Neural cell (in vitro differentiated cells): ENCODE measurements around the gene KIF19. TPM values are rescaled to one million over a fixed set of nuclear protein-coding genes. Genes with fewer than 3 reads are reported as not detected.

Experiments used
- H2AFZ ChIP-seq: fragments of 200-600, 300-800 bp; sonication (generic), shearing (Covaris generic); 2 replicates; pipeline ENCODE4 v1.6.0; 2014; ENCODE audit warnings: low read depth, mild to moderate bottlenecking, antibody characterized with exemption, low read length, moderate library complexity
- H3F3A ChIP-seq: fragments of 200-600 bp; shearing (Covaris generic); 2 replicates; pipeline ENCODE4 v1.6.1; 2016; ENCODE audit warnings: mild to moderate bottlenecking, moderate library complexity, mixed read lengths, antibody characterized with exemption, low read length; ENCODE audit not compliant: insufficient read depth, poor library complexity, severe bottlenecking
- H3K27ac ChIP-seq: fragments of 200-600, 300-800 bp; sonication (generic), shearing (Covaris generic); 2 replicates; pipeline ENCODE4 v1.5.1; 2014; ENCODE audit warnings: mild to moderate bottlenecking, low read length, moderate library complexity
- H3K27me3 ChIP-seq: fragments of 300-800, 200-600 bp; sonication (generic), shearing (Covaris generic); 2 replicates; pipeline ENCODE4 v1.6.0; 2014; ENCODE audit warnings: mild to moderate bottlenecking, low read depth, low read length, moderate library complexity; ENCODE audit not compliant: insufficient read depth
- H3K36me3 ChIP-seq: fragments of 300-800, 200-600 bp; sonication (generic), shearing (Covaris generic); 2 replicates; pipeline ENCODE4 v1.5.1; 2014; ENCODE audit warnings: mild to moderate bottlenecking, antibody characterized with exemption, low read length, moderate library complexity; ENCODE audit not compliant: insufficient read depth
- H3K4me2 ChIP-seq: fragments of 300-800, 200-600 bp; sonication (generic), shearing (Covaris generic); 2 replicates; pipeline ENCODE4 v1.6.0; 2014; ENCODE audit warnings: mild to moderate bottlenecking, low read length
- H3K4me3 ChIP-seq: fragments of 300-800, 200-600 bp; sonication (generic), shearing (Covaris generic); 2 replicates; pipeline ENCODE4 v1.5.1; 2014; ENCODE audit warnings: mild to moderate bottlenecking, low read length, moderate library complexity
- H3K79me2 ChIP-seq: fragments of 200-600 bp; shearing (Covaris generic); replicated peaks from 2 replicates; pipeline ENCODE4 v1.6.0; 2014; ENCODE audit warnings: mild to moderate bottlenecking, low read length, moderate library complexity; ENCODE audit not compliant: insufficient read depth
- H3K9ac ChIP-seq: fragments of 300-800, 200-600 bp; sonication (generic), shearing (Covaris generic); 2 replicates; pipeline ENCODE4 v1.6.1; 2016; ENCODE audit warnings: mild to moderate bottlenecking, low read length, mixed read lengths
- H3K9me2 ChIP-seq: fragments of 200-600 bp; shearing (Covaris generic); 2 replicates; pipeline ENCODE4 v1.6.1; 2016; ENCODE audit warnings: mild to moderate bottlenecking, low read length, mixed read lengths; ENCODE audit not compliant: insufficient read depth
- H3K9me3 ChIP-seq: fragments of 200-600, 300-800 bp; sonication (generic), shearing (Covaris generic); 2 replicates; pipeline ENCODE4 v1.6.1; 2016; ENCODE audit warnings: mild to moderate bottlenecking, mixed run types, low read length, moderate library complexity, mixed read lengths
- H4K20me1 ChIP-seq: fragments of 200-600 bp; shearing (Covaris generic); 2 replicates; pipeline ENCODE4 v1.6.1; 2016; ENCODE audit warnings: mild to moderate bottlenecking, mixed run types; ENCODE audit not compliant: insufficient read depth
- CTCF ChIP-seq: fragments of 450-650 bp; IDR thresholded peaks from 2 replicates; pipeline ENCODE4 v1.5.1; 2014; ENCODE audit warnings: antibody characterized with exemption, mild to moderate bottlenecking, moderate library complexity; ENCODE audit not compliant: poor library complexity, severe bottlenecking
- EP300 ChIP-seq: fragments of 450-650 bp; conservative IDR thresholded peaks from 2 replicates; pipeline ENCODE4 v1.6.1; 2014; ENCODE audit warnings: antibody characterized with exemption, mild to moderate bottlenecking, moderate library complexity; ENCODE audit not compliant: poor library complexity, severe bottlenecking
- EZH2 ChIP-seq: fragments of 200-600, 300-800 bp; shearing (Covaris generic), sonication (generic); IDR thresholded peaks from 2 replicates; pipeline ENCODE4 v1.6.1; 2014; ENCODE audit warnings: antibody characterized with exemption, low read length, borderline replicate concordance, mild to moderate bottlenecking; ENCODE audit not compliant: insufficient read depth, poor library complexity, severe bottlenecking
- MXI1 ChIP-seq: fragments of 450-650 bp; conservative IDR thresholded peaks from 2 replicates; pipeline ENCODE4 v1.6.1; 2014; ENCODE audit warnings: antibody characterized with exemption, mild to moderate bottlenecking; ENCODE audit not compliant: poor library complexity, severe bottlenecking
- POLR2AphosphoS5 ChIP-seq: IDR thresholded peaks from 2 replicates; pipeline ENCODE4 v1.6.1; 2012
- RAD21 ChIP-seq: fragments of 450-650 bp; conservative IDR thresholded peaks from 2 replicates; pipeline ENCODE4 v1.6.1; 2014; ENCODE audit warnings: antibody characterized with exemption, mild to moderate bottlenecking, moderate library complexity
- REST ChIP-seq: IDR thresholded peaks from 2 replicates; pipeline ENCODE4 v1.6.1; 2012; ENCODE audit warnings: borderline replicate concordance
- SMC3 ChIP-seq: fragments of 450-650 bp; conservative IDR thresholded peaks from 2 replicates; pipeline ENCODE4 v1.6.1; 2014; ENCODE audit warnings: antibody characterized with exemption, mild to moderate bottlenecking, moderate library complexity; ENCODE audit not compliant: poor library complexity
- TAF1 ChIP-seq: IDR thresholded peaks from 2 replicates; pipeline ENCODE4 v1.6.1; 2012; ENCODE audit warnings: low read depth
- polyA plus RNA-seq: library from polyadenylated mRNA; depleted of rRNA; stranded (reverse); fragments of >200 nt; gene quantifications from 2 replicates; pipeline ENCODE4 v1.2.3, GENCODE V29; 2014

Gene KIF19
- polyA plus RNA-seq, 1 donor from 2014 or later = not detected

GRCh38 chr17:74396567-74396966 lies 70.5 kb downstream of the KIF19 start:
- no peaks in the 10 kb centered on the region for H3K79me2 ChIP-seq
- no peaks in the 10 kb centered on the region for H4K20me1 ChIP-seq
- H2AFZ ChIP-seq = no peak overlapping the region
- H3K4me2 ChIP-seq = no peak overlapping the region
- H3K9me2 ChIP-seq = no peaks in the 10 kb centered on the region
- H3F3A ChIP-seq = no peaks in the 10 kb centered on the region
- H3K9me3 ChIP-seq = no peaks in the 10 kb centered on the region
- no peaks in the 10 kb centered on the region for H3K27me3 ChIP-seq
- H3K4me3 ChIP-seq = no peak overlapping the region
- TF ChIP-seq MXI1 (no peak), RAD21 (no peak), CTCF (no peak)
- no peak overlapping the region for H3K27ac ChIP-seq
- H3K9ac ChIP-seq = no peak overlapping the region
- no peaks in the 10 kb centered on the region for H3K36me3 ChIP-seq

GRCh38 chr17:74402048-74402447 lies 76.0 kb downstream of the KIF19 start:
- no peak overlapping the region for H2AFZ ChIP-seq
- no peaks in the 10 kb centered on the region for H4K20me1 ChIP-seq
- H3K79me2 ChIP-seq = no peaks in the 10 kb centered on the region
- H3K27ac ChIP-seq = no peak overlapping the region
- H3K4me3 ChIP-seq = no peak overlapping the region
- TF ChIP-seq EZH2 (no peak), CTCF (no peak), TAF1 (no peak)
- no peaks in the 10 kb centered on the region for H3K27me3 ChIP-seq
- H3K9me3 ChIP-seq = no peaks in the 10 kb centered on the region
- H3K36me3 ChIP-seq = no peaks in the 10 kb centered on the region
- no peak overlapping the region for H3K4me2 ChIP-seq
- H3K9me2 ChIP-seq = no peaks in the 10 kb centered on the region
- H3F3A ChIP-seq = no peaks in the 10 kb centered on the region
- H3K9ac ChIP-seq = no peak overlapping the region

DNA sequence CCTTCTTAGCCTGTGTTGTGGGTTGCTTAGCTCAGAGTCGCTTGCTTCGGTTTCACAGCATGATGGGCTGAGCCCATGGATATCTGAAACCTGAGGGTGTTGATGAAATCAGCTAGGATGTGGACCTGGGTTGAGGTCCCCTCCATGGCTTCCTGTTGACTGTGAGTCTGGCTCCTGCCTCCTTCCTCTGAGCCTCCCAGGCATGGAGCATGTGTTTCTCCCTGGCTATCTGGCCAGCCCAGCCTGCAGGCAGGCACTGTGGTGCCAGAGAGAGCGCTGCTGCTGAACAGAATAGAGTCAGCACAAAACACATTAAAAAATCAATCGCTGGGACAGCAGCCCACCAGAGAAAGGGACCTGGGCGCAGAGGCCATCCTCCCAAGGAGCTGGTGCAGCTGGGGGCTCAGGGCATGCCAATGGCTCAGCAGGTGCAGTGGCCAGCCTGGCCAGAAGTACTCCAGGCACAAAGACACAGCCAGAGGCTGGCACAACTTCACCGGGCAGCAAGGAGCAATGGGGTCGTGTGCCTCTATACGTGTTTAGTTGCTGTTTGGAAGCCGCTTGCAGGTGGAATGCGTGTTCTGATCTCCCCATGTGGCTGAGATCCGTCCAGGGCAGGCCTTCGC lies 77.6 kb downstream of the KIF19 start:
- H4K20me1 ChIP-seq = no peaks in the 10 kb centered on the region
- H3K36me3 ChIP-seq = no peaks in the 10 kb centered on the region
- no peak overlapping the region for H3K4me2 ChIP-seq
- TF ChIP-seq EP300 (no peak), TAF1 (no peak), RAD21 (no peak), POLR2AphosphoS5 (no peak), REST (no peak), SMC3 (no peak), CTCF (no peak), MXI1 (no peak), EZH2 (no peak)
- H2AFZ ChIP-seq = no peak overlapping the region
- H3K79me2 ChIP-seq = no peaks in the 10 kb centered on the region
- no peak overlapping the region for H3K27ac ChIP-seq
- no peaks in the 10 kb centered on the region for H3F3A ChIP-seq
- no peak overlapping the region for H3K9ac ChIP-seq
- H3K27me3 ChIP-seq = no peaks in the 10 kb centered on the region
- H3K9me3 ChIP-seq = no peaks in the 10 kb centered on the region
- H3K9me2 ChIP-seq = no peaks in the 10 kb centered on the region
- no peak overlapping the region for H3K4me3 ChIP-seq
